ENCODE data around the gene SRPRB.

SRPRB gene

DNA sequence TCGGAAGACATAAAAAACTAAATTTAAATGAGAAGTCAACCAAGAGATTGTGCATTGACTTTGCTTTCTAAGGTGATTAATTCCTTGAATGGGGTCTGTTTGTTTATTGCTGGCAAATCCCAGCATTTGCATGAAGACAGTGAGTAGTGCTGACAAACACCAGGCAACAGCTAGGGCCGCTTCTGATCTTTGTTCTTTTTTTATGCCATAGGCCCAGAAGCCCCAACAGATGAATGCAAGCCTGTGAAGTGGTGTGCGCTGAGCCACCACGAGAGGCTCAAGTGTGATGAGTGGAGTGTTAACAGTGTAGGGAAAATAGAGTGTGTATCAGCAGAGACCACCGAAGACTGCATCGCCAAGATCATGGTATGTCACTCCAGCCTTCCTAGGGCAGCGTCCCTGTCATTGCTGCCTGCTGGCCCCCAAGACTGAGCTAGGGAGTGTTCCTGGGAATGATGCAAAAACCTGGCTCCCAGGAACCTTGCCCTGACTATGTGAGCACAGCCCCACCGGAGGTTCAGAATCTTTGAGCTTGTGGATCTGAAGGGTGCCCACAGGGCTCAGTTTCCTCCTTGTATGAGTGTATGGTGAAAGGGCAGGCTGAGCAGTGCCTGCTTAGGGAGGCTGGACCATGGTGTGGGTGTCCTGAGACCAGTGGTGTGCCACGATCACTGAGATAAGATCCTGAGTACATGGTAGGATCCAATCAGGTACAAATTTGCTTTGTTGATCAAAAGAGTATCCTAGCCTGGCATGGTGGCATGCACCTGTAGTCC is 46.5 kb upstream of the SRPRB start:
- no peak overlapping the region for H3K4me3 ChIP-seq (ENCODE audit: low read depth in 1 of 2, low read length in 1 of 2)
- TF ChIP-seq, protein P1, sequence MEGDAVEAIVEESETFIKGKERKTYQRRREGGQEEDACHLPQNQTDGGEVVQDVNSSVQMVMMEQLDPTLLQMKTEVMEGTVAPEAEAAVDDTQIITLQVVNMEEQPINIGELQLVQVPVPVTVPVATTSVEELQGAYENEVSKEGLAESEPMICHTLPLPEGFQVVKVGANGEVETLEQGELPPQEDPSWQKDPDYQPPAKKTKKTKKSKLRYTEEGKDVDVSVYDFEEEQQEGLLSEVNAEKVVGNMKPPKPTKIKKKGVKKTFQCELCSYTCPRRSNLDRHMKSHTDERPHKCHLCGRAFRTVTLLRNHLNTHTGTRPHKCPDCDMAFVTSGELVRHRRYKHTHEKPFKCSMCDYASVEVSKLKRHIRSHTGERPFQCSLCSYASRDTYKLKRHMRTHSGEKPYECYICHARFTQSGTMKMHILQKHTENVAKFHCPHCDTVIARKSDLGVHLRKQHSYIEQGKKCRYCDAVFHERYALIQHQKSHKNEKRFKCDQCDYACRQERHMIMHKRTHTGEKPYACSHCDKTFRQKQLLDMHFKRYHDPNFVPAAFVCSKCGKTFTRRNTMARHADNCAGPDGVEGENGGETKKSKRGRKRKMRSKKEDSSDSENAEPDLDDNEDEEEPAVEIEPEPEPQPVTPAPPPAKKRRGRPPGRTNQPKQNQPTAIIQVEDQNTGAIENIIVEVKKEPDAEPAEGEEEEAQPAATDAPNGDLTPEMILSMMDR (IDR thresholded peaks at IDR 0.05), result no peak
- H3K4me1 ChIP-seq (ENCODE audit: control insufficient read depth in 1 of 2, insufficient read depth in 1 of 2, low read depth in 1 of 2, low read length in 1 of 2), result no peaks in the 10 kb centered on the region
- no peaks in the 10 kb centered on the region for H3K9me3 ChIP-seq
- H3K36me3 ChIP-seq, result no peaks in the 10 kb centered on the region
- H3K27me3 ChIP-seq, result peaks cover 42% of the 10 kb centered on the region
- H3K27ac ChIP-seq, result no peak overlapping the region

- Histone ChIP-seq H3K4me1 (ENCODE audit: control insufficient read depth in 1 of 2, insufficient read depth in 1 of 2, low read depth in 1 of 2, low read length in 1 of 2) (no peaks in the 10 kb centered on the region), H3K36me3 (no peaks in the 10 kb centered on the region), H3K27ac (no peak overlapping the region), H3K27me3 (peaks cover 42% of the 10 kb centered on the region), H3K4me3 (ENCODE audit: low read depth in 1 of 2, low read length in 1 of 2) (no peak overlapping the region), H3K9me3 (no peaks in the 10 kb centered on the region)
- TF ChIP-seq, protein P1 (IDR thresholded peaks at IDR 0.05), result no peak
These were observed 45.8 kb upstream of the SRPRB start for GRCh38 chr3:133759740-133760305.

DNA sequence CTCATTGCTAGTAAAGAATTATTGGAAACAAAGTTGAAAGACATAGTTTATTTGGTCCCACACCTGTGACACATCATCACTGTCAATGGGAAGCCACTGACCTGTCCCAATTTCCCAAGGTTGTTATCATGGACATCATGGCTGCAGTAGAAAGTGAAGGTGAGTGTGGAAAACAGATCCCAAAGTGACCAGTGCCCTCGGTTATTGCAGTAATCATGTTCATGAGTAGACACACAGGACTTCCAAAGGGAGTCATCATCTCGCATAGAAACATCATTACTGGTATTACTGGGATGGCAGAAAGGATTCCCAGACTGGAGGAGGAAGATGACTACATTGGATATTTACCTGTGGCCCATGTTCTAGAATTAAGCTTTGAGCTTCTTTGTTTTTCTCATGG is 44.7 kb upstream of the SRPRB start:
- H3K27me3 ChIP-seq, result peaks cover 42% of the 10 kb centered on the region
- H3K9me3 ChIP-seq, result no peaks in the 10 kb centered on the region
- TF ChIP-seq, protein P1 (IDR thresholded peaks at IDR 0.05), result no peak
- no peak overlapping the region for H3K27ac ChIP-seq
- H3K36me3 ChIP-seq, result no peaks in the 10 kb centered on the region
- H3K4me1 ChIP-seq (ENCODE audit: control insufficient read depth in 1 of 2, insufficient read depth in 1 of 2, low read depth in 1 of 2, low read length in 1 of 2), result no peaks in the 10 kb centered on the region
- no peak overlapping the region for H3K4me3 ChIP-seq (ENCODE audit: low read depth in 1 of 2, low read length in 1 of 2)

- TF ChIP-seq, protein P1 (IDR thresholded peaks at IDR 0.05), result no peak
- H3K36me3 ChIP-seq, result no peaks in the 10 kb centered on the region
- no peaks in the 10 kb centered on the region for H3K9me3 ChIP-seq
- H3K4me3 ChIP-seq (ENCODE audit: low read depth in 1 of 2, low read length in 1 of 2), result no peak overlapping the region
- peaks cover 42% of the 10 kb centered on the region for H3K27me3 ChIP-seq
- H3K4me1 ChIP-seq (ENCODE audit: control insufficient read depth in 1 of 2, insufficient read depth in 1 of 2, low read depth in 1 of 2, low read length in 1 of 2), result no peaks in the 10 kb centered on the region
- no peak overlapping the region for H3K27ac ChIP-seq
These were observed 43.8 kb upstream of the SRPRB start for GRCh38 chr3:133761605-133762484.

GRCh38 chr3:133762539-133762938 is 43.1 kb upstream of the SRPRB start:
- TF ChIP-seq, protein P1 (IDR thresholded peaks at IDR 0.05), result no peak
- peaks cover 38% of the 10 kb centered on the region for H3K27me3 ChIP-seq
- H3K4me1 ChIP-seq (ENCODE audit: control insufficient read depth in 1 of 2, insufficient read depth in 1 of 2, low read depth in 1 of 2, low read length in 1 of 2), result no peaks in the 10 kb centered on the region
- H3K9me3 ChIP-seq, result no peaks in the 10 kb centered on the region
- no peaks in the 10 kb centered on the region for H3K36me3 ChIP-seq
- no peak overlapping the region for H3K4me3 ChIP-seq (ENCODE audit: low read depth in 1 of 2, low read length in 1 of 2)
- no peak overlapping the region for H3K27ac ChIP-seq

Measured in neutrophil (primary cell).